ENCODE measurements around the gene MST1. TPM values are rescaled to one million over a fixed set of nuclear protein-coding genes. Genes with fewer than 3 reads are reported as not detected.

MST1 gene
- total RNA-seq, 4 donors from 2014 or later, result 12.2 to 116 (median 15.1) TPM

- DNase-seq, result no peak
- in situ Hi-C loops (cut with MboI; ENCODE audit: low pct_ligation_motif_present in 1 of 4, low pct_unique_long_range_greater_than_20kb in 1 of 4, low sequenced_read_pairs in 3 of 4), result loop anchor here in 1 of 4 donors (5.0 kb wide), 1 partner anchor 66 kb away; the partner anchor contains the start of gene IP6K1
- 66% methylated on average over 4 of the region's 4 CpGs; no CpG with 5 or more reads in 1 of the 2 donors for WGBS, 2 donors (ENCODE audit: low coverage in 1 of 2)
- intact Hi-C loops (cut with DNase I; ENCODE audit: low total_unique reads), result no loop called here
- Histone ChIP-seq H3K4me3 (no peak overlapping the region), H3K36me3 (no peaks in the 10 kb centered on the region), H3K27ac (no peak overlapping the region), H3K4me1 (peaks cover 24 to 47% (median 35%) of the 10 kb centered on the region in 4 donors), H3K9me3 (no peaks in the 10 kb centered on the region), H3K27me3 (no peaks in the 10 kb centered on the region)
- TF ChIP-seq POLR2AphosphoS5 (IDR thresholded peaks at IDR 0.05), result no peak
- no peak for TF ChIP-seq CTCF (IDR thresholded peaks at IDR 0.05)
- TF ChIP-seq EP300 (IDR thresholded peaks at IDR 0.05; ENCODE audit: low read depth), result no peak
- TF ChIP-seq POLR2A (IDR thresholded peaks at IDR 0.05), result no peak
Observed at GRCh38 chr3:49720855-49721595, 31.8 kb upstream of the MST1 start.

- DNase-seq, result peak; percentile 97
- Histone ChIP-seq H3K27me3 (no peaks in the 10 kb centered on the region), H3K4me3 (peak within 1 kb of the TSS; percentile 15 to 51 (median 40)), H3K9me3 (no peaks in the 10 kb centered on the region), H3K27ac (peak within 1 kb of the TSS; percentile 62 to 84 (median 81)), H3K36me3 (no peaks in the 10 kb centered on the region), H3K4me1 (peaks cover 18 to 33% (median 28%) of the 10 kb centered on the region in 4 donors)
- intact Hi-C loops (cut with DNase I; ENCODE audit: low total_unique reads), result no loop called here
- in situ Hi-C loops (cut with MboI; ENCODE audit: low pct_ligation_motif_present in 1 of 4, low pct_unique_long_range_greater_than_20kb in 1 of 4, low sequenced_read_pairs in 3 of 4), result no loop called here
- TF ChIP-seq POLR2AphosphoS5 (IDR thresholded peaks at IDR 0.05) (peak; percentile 74 to 92 (median 85)), EP300 (IDR thresholded peaks at IDR 0.05; ENCODE audit: low read depth) (no peak), CTCF (IDR thresholded peaks at IDR 0.05) (peak; percentile 58 to 92 (median 66)), POLR2A (IDR thresholded peaks at IDR 0.05) (peak; percentile 81)
- WGBS, 2 donors (ENCODE audit: low coverage in 1 of 2), result 0% methylated on average over 47 of the region's 50 CpGs; no CpG with 5 or more reads in 1 of the 2 donors
Observed at GRCh38 chr3:49719214-49719884, 30.1 kb upstream of the MST1 start, which contains the start of gene AMIGO3. Gene AMIGO3, minus strand, starts transcription at chr3:49719684. Its CDS starts 219 bp downstream, at chr3:49719465.

GRCh38 chr3:49718858-49719213 lies 29.6 kb upstream of the MST1 start:
- Histone ChIP-seq H3K36me3 (no peaks in the 10 kb centered on the region), H3K27me3 (no peaks in the 10 kb centered on the region), H3K27ac (peak overlapping the region in 3 of 4 donors; percentile 79 to 84 (median 83)), H3K4me1 (peaks cover 16 to 31% (median 26%) of the 10 kb centered on the region in 4 donors), H3K4me3 (peak overlapping the region; percentile 15 to 51 (median 40)), H3K9me3 (no peaks in the 10 kb centered on the region)
- TF ChIP-seq EP300 (IDR thresholded peaks at IDR 0.05; ENCODE audit: low read depth) (no peak), CTCF (IDR thresholded peaks at IDR 0.05) (no peak), POLR2A (IDR thresholded peaks at IDR 0.05) (no peak), POLR2AphosphoS5 (IDR thresholded peaks at IDR 0.05) (no peak)
- intact Hi-C loops (cut with DNase I; ENCODE audit: low total_unique reads) (no loop called here), in situ Hi-C loops (cut with MboI; ENCODE audit: low pct_ligation_motif_present in 1 of 4, low pct_unique_long_range_greater_than_20kb in 1 of 4, low sequenced_read_pairs in 3 of 4) (no loop called here)
- WGBS, 2 donors (ENCODE audit: low coverage in 1 of 2), result 17 to 43% methylated on average over 6 to 33 of the region's 33 CpGs
- DNase-seq, result no peak

All from transverse colon (tissue), 4 donors.